Suprapubic skin (tissue), 4 donors: Measurements from ENCODE around the gene UFL1. TPM values are rescaled to one million over a fixed set of nuclear protein-coding genes. Genes with fewer than 3 reads are reported as not detected.

Experiments
- DNase-seq, 2 donors: peaks; one replicate each; pipeline ENCODE4 v3.0.0-alpha.2; 2019; ENCODE audit warnings: low spot score in 2 of 2
- H3K27ac ChIP-seq: fragments of 200-600 bp; sonication (generic); one replicate; pipeline ENCODE4 v1.5.1; 2019
- H3K27me3 ChIP-seq: fragments of 200-600 bp; sonication (generic); one replicate; pipeline ENCODE4 v1.5.1; 2019
- H3K36me3 ChIP-seq: fragments of 200-600 bp; sonication (generic); one replicate; pipeline ENCODE4 v1.5.1; 2019
- H3K4me1 ChIP-seq: fragments of 200-600 bp; sonication (generic); one replicate; pipeline ENCODE4 v1.5.1; 2019
- H3K4me3 ChIP-seq: fragments of 200-600 bp; sonication (generic); one replicate; pipeline ENCODE4 v1.5.1; 2019; ENCODE audit warnings: mild to moderate bottlenecking
- H3K9me3 ChIP-seq: fragments of 200-600 bp; sonication (generic); one replicate; pipeline ENCODE4 v1.5.1; 2019
- CTCF ChIP-seq, 2 donors: fragments of 200-600 bp in 1 of 2; fragments of 450-650 bp in 1 of 2; sonication (generic) in 1 of 2; IDR thresholded peaks; one replicate each; pipeline ENCODE4 v1.5.1; 2016 to 2019; ENCODE audit warnings: antibody characterized with exemption in 2 of 2, mild to moderate bottlenecking in 1 of 2, moderate library complexity in 1 of 2
- EP300 ChIP-seq: sonication (generic); formaldehyde crosslinking; IDR thresholded peaks from one replicate; pipeline ENCODE4 v1.6.1; 2017; ENCODE audit warnings: antibody characterized with exemption
- POLR2A ChIP-seq, 2 donors: fragments of 450-650 bp; IDR thresholded peaks; one replicate each; pipeline ENCODE4 v1.6.1; 2017; ENCODE audit warnings: antibody characterized with exemption in 2 of 2, mild to moderate bottlenecking in 2 of 2, moderate library complexity in 2 of 2
- POLR2AphosphoS5 ChIP-seq, 3 donors: sonication (generic); formaldehyde crosslinking; IDR thresholded peaks; one replicate each; pipeline ENCODE4 v1.6.1; 2017; ENCODE audit warnings: antibody characterized with exemption in 3 of 3
- WGBS: methylation state at CpG from one replicate; pipeline ENCODE4 v1.1.5; 2018; 5-methylcytosine and 5-hydroxymethylcytosine counted together
- total RNA-seq, 4 donors: library from RNA; depleted of rRNA; stranded (reverse); fragments of >200 nt; gene quantifications; one replicate each; pipeline ENCODE4 v1.1.0, GENCODE V29; 2016

UFL1 gene
- total RNA-seq, 4 donors from 2014 or later, result 19.4 to 34.4 (median 22.3) TPM

GRCh38 chr6:96502915-96503314, 18.7 kb upstream of the UFL1 start:
- no peak for DNase-seq
- 100% methylated on average over 1 of the region's 1 CpG for WGBS
- H3K4me3 ChIP-seq, result no peak overlapping the region
- peaks cover 4% of the 10 kb centered on the region for H3K9me3 ChIP-seq
- no peaks in the 10 kb centered on the region for H3K27me3 ChIP-seq
- no peak for TF ChIP-seq POLR2A (IDR thresholded peaks at IDR 0.05)
- TF ChIP-seq EP300, result no peak
- no peak for TF ChIP-seq CTCF (IDR thresholded peaks at IDR 0.05)
- H3K36me3 ChIP-seq, result no peaks in the 10 kb centered on the region
- no peaks in the 10 kb centered on the region for H3K4me1 ChIP-seq
- no peak overlapping the region for H3K27ac ChIP-seq

- Histone ChIP-seq H3K27ac (no peak overlapping the region), H3K36me3 (no peaks in the 10 kb centered on the region), H3K4me3 (no peak overlapping the region), H3K9me3 (peaks cover 4% of the 10 kb centered on the region), H3K4me1 (no peaks in the 10 kb centered on the region), H3K27me3 (no peaks in the 10 kb centered on the region)
- TF ChIP-seq CTCF (IDR thresholded peaks at IDR 0.05), result no peak
- TF ChIP-seq POLR2AphosphoS5 (IDR thresholded peaks at IDR 0.05), result no peak
- no peak for TF ChIP-seq EP300
- no peak for TF ChIP-seq POLR2A (IDR thresholded peaks at IDR 0.05)
- 66% methylated on average over 2 of the region's 2 CpGs for WGBS
- no peak for DNase-seq
Observed at GRCh38 chr6:96505363-96505762, 16.2 kb upstream of the UFL1 start.

GRCh38 chr6:96509281-96509680, 12.3 kb upstream of the UFL1 start:
- TF ChIP-seq POLR2A (IDR thresholded peaks at IDR 0.05), result no peak
- DNase-seq, result no peak
- Histone ChIP-seq H3K4me3 (no peak overlapping the region), H3K27me3 (no peaks in the 10 kb centered on the region), H3K36me3 (peaks cover 4% of the 10 kb centered on the region), H3K9me3 (no peaks in the 10 kb centered on the region), H3K4me1 (no peaks in the 10 kb centered on the region), H3K27ac (no peak overlapping the region)
- 73% methylated on average over 2 of the region's 2 CpGs for WGBS

- Histone ChIP-seq H3K27ac (peak overlapping the region; percentile 96), H3K4me3 (peak overlapping the region; percentile 90), H3K27me3 (no peaks in the 10 kb centered on the region), H3K9me3 (no peaks in the 10 kb centered on the region), H3K36me3 (peaks cover 2% of the 10 kb centered on the region), H3K4me1 (peaks cover 27% of the 10 kb centered on the region)
- TF ChIP-seq POLR2AphosphoS5 (IDR thresholded peaks at IDR 0.05), result no peak
- TF ChIP-seq CTCF (IDR thresholded peaks at IDR 0.05), result no peak
- no peak for TF ChIP-seq EP300
- TF ChIP-seq POLR2A (IDR thresholded peaks at IDR 0.05), result no peak
- no peak for DNase-seq
- 54% methylated on average over 6 of the region's 6 CpGs for WGBS
Observed at GRCh38 chr6:96520171-96521115, 1.2 kb upstream of the UFL1 start.

GRCh38 chr6:96521306-96521643, 331 bp upstream of the UFL1 start:
- peak overlapping the region; percentile 90 for H3K4me3 ChIP-seq
- WGBS, result 0% methylated on average over 8 of the region's 8 CpGs
- H3K27ac ChIP-seq, result peak overlapping the region; percentile 96

More at GRCh38 chr6:96521306-96521643, 331 bp upstream of the UFL1 start:
- Histone ChIP-seq H3K9me3 (no peaks in the 10 kb centered on the region), H3K27me3 (no peaks in the 10 kb centered on the region), H3K4me1 (peaks cover 27% of the 10 kb centered on the region), H3K36me3 (peaks cover 10% of the 10 kb centered on the region)
- DNase-seq, result no peak
- TF ChIP-seq EP300 (no peak), CTCF (IDR thresholded peaks at IDR 0.05) (no peak), POLR2A (IDR thresholded peaks at IDR 0.05) (no peak), POLR2AphosphoS5 (IDR thresholded peaks at IDR 0.05) (no peak)
